WTC11 (cell line): Measurements from ENCODE around the gene PSMB10. TPM values are rescaled to one million over a fixed set of nuclear protein-coding genes. Genes with fewer than 3 reads are reported as not detected.

Experiments
- FOXK1 ChIP-seq: sonication (generic); formaldehyde crosslinking; IDR thresholded peaks from 2 replicates; pipeline ENCODE4 v1.8.0; 2022; ENCODE audit warnings: mild to moderate bottlenecking, moderate library complexity, missing genetic modification reagents
- NFE2L1 ChIP-seq: sonication (generic); formaldehyde crosslinking; IDR thresholded peaks from 2 replicates; pipeline ENCODE4 v1.8.1; 2023; ENCODE audit warnings: missing genetic modification reagents
- PRRX2 ChIP-seq: fragments of 250-450 bp; sonication (Bioruptor Pico); IDR thresholded peaks from 2 replicates; pipeline ENCODE4 v1.8.0; 2021; ENCODE audit warnings: mild to moderate bottlenecking
- RORB ChIP-seq: fragments of 250-450 bp; sonication (Bioruptor Pico); IDR thresholded peaks from 2 replicates; pipeline ENCODE4 v1.9.0; 2021; ENCODE audit warnings: mild to moderate bottlenecking
- TEAD1 ChIP-seq: sonication (generic); formaldehyde crosslinking; IDR thresholded peaks from 2 replicates; pipeline ENCODE4 v1.8.0; 2022; ENCODE audit warnings: mild to moderate bottlenecking, missing genetic modification reagents
- TEAD4 ChIP-seq: sonication (generic); formaldehyde crosslinking; IDR thresholded peaks from 2 replicates; pipeline ENCODE4 v1.8.0; 2022; ENCODE audit warnings: mild to moderate bottlenecking, missing genetic modification reagents
- TP53 ChIP-seq: sonication (generic); formaldehyde crosslinking; IDR thresholded peaks from 2 replicates; pipeline ENCODE4 v1.8.1; 2023; ENCODE audit warnings: mild to moderate bottlenecking, missing genetic modification reagents
- ZBTB21 ChIP-seq: sonication (generic); formaldehyde crosslinking; IDR thresholded peaks from 2 replicates; pipeline ENCODE4 v1.8.1; 2023; ENCODE audit warnings: mild to moderate bottlenecking, missing genetic modification reagents, borderline replicate concordance
- ZNF219 ChIP-seq: sonication (generic); formaldehyde crosslinking; IDR thresholded peaks from 2 replicates; pipeline ENCODE4 v1.8.0; 2023; ENCODE audit warnings: missing genetic modification reagents, mild to moderate bottlenecking, borderline replicate concordance
- ZNF423 ChIP-seq: fragments of 250-450 bp; sonication (Bioruptor Pico); IDR thresholded peaks from 2 replicates; pipeline ENCODE4 v2.1.2; 2022; ENCODE audit warnings: mild to moderate bottlenecking, moderate library complexity
- total RNA-seq: library from RNA; stranded (reverse); gene quantifications from 3 replicates; pipeline ENCODE4 v1.2.3, GENCODE V29; 2021
- TF ChIP-seq, protein P1 (sequence below): sonication (generic); formaldehyde crosslinking; IDR thresholded peaks from 2 replicates; pipeline ENCODE4 v1.8.1; 2023; ENCODE audit warnings: mild to moderate bottlenecking, missing genetic modification reagents
- TF ChIP-seq, protein P2 (sequence below): sonication (generic); formaldehyde crosslinking; IDR thresholded peaks from 2 replicates; pipeline ENCODE4 v1.8.1; 2022; ENCODE audit warnings: missing genetic modification reagents, borderline replicate concordance
- TF ChIP-seq, protein P3 (sequence below): sonication (generic); formaldehyde crosslinking; IDR thresholded peaks from 2 replicates; pipeline ENCODE4 v1.8.0; 2022; ENCODE audit warnings: mild to moderate bottlenecking, missing genetic modification reagents
- TF ChIP-seq, protein P4 (sequence below): sonication (generic); formaldehyde crosslinking; IDR thresholded peaks from 2 replicates; pipeline ENCODE4 v1.8.1; 2023; ENCODE audit warnings: mild to moderate bottlenecking, missing genetic modification reagents, moderate library complexity
- TF ChIP-seq, protein P5 (sequence below): sonication (generic); formaldehyde crosslinking; IDR thresholded peaks from 2 replicates; pipeline ENCODE4 v1.8.1; 2023; ENCODE audit warnings: mild to moderate bottlenecking, missing genetic modification reagents, borderline replicate concordance
- TF ChIP-seq, protein P6 (sequence below): fragments of 250-450 bp; sonication (Bioruptor Pico); conservative IDR thresholded peaks from 2 replicates; pipeline ENCODE4 v1.9.0; 2021; ENCODE audit warnings: mild to moderate bottlenecking
- TF ChIP-seq, protein P7 (sequence below): fragments of 250-450 bp; sonication (Bioruptor Pico); IDR thresholded peaks from 2 replicates; pipeline ENCODE4 v1.9.0; 2021; ENCODE audit warnings: mild to moderate bottlenecking
- TF ChIP-seq, protein P8 (sequence below): sonication (generic); formaldehyde crosslinking; IDR thresholded peaks from 2 replicates; pipeline ENCODE4 v1.8.0; 2023; ENCODE audit warnings: missing genetic modification reagents
- TF ChIP-seq, protein P9 (sequence below): sonication (generic); formaldehyde crosslinking; IDR thresholded peaks from 2 replicates; pipeline ENCODE4 v1.8.1; 2022; ENCODE audit warnings: low read depth, mild to moderate bottlenecking, moderate library complexity, missing genetic modification reagents, borderline replicate concordance
- TF ChIP-seq, protein P10 (sequence below): sonication (generic); formaldehyde crosslinking; IDR thresholded peaks from 2 replicates; pipeline ENCODE4 v1.8.1; 2022; ENCODE audit warnings: low read depth, missing genetic modification reagents, borderline replicate concordance

PSMB10 gene
- total RNA-seq, 1 experiment from 2014 or later = 40.9 TPM

DNA sequence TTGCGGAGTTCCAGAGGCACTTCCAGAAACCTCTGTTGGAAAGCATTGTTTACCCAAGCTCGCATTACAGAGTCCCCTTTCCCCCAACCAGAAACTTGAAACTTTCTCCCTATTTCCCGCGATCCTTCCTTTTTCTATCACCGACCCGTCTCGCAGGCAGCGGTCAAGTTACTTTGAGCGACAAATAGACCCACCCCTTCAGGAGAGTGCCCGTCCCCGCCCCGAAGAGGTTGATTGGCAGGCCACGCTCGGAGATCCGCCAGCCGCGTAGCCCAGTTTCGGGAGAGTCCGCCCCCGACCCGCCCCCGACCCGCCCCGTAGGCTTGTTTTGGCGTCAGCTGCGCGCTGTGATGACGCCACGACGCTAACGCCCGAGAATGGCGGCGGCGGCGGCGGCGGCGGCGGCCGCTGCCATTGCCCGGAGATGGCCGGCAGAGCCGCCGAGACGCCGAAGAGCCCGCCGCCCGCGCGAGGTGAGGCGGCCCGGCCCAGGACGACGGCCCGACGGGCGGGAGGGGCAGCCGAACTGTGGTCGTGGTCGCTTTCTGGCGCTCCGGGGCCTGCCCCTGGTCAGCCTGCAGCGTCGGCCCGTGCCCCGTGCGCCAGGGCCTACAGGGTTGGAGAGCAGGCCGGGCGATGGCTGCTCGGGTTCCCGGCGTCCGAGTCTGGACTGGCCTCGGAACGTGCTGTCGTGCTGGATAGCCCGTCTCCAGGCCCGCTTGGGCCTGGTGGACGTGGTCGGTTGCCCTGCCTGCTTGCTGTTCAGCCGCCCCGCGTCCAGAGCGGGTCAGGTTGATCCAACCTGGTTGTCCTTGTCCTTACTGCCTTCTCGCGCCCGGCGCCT is 43.5 kb downstream of the PSMB10 start, which contains the start of gene PSKH1 (continued):
- TF ChIP-seq, protein P1, sequence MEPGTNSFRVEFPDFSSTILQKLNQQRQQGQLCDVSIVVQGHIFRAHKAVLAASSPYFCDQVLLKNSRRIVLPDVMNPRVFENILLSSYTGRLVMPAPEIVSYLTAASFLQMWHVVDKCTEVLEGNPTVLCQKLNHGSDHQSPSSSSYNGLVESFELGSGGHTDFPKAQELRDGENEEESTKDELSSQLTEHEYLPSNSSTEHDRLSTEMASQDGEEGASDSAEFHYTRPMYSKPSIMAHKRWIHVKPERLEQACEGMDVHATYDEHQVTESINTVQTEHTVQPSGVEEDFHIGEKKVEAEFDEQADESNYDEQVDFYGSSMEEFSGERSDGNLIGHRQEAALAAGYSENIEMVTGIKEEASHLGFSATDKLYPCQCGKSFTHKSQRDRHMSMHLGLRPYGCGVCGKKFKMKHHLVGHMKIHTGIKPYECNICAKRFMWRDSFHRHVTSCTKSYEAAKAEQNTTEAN = no peak
- TF ChIP-seq, protein P2, sequence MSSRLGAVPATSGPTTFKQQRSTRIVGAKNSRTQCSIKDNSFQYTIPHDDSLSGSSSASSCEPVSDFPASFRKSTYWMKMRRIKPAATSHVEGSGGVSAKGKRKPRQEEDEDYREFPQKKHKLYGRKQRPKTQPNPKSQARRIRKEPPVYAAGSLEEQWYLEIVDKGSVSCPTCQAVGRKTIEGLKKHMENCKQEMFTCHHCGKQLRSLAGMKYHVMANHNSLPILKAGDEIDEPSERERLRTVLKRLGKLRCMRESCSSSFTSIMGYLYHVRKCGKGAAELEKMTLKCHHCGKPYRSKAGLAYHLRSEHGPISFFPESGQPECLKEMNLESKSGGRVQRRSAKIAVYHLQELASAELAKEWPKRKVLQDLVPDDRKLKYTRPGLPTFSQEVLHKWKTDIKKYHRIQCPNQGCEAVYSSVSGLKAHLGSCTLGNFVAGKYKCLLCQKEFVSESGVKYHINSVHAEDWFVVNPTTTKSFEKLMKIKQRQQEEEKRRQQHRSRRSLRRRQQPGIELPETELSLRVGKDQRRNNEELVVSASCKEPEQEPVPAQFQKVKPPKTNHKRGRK (CRISPR knock-in tag) = no peak
- no peak for TF ChIP-seq TP53 (CRISPR knock-in tag)
- TF ChIP-seq ZBTB21 (CRISPR knock-in tag) = no peak
- peak; percentile 51 for TF ChIP-seq FOXK1 (CRISPR knock-in tag)
- TF ChIP-seq, protein P3, sequence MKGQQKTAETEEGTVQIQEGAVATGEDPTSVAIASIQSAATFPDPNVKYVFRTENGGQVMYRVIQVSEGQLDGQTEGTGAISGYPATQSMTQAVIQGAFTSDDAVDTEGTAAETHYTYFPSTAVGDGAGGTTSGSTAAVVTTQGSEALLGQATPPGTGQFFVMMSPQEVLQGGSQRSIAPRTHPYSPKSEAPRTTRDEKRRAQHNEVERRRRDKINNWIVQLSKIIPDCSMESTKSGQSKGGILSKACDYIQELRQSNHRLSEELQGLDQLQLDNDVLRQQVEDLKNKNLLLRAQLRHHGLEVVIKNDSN (CRISPR knock-in tag) = no peak
- TF ChIP-seq, protein P4, sequence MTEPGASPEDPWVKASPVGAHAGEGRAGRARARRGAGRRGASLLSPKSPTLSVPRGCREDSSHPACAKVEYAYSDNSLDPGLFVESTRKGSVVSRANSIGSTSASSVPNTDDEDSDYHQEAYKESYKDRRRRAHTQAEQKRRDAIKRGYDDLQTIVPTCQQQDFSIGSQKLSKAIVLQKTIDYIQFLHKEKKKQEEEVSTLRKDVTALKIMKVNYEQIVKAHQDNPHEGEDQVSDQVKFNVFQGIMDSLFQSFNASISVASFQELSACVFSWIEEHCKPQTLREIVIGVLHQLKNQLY (CRISPR knock-in tag) = 0 out of 2 replicates have a peak, but pooled peaks have one; percentile 58
- TF ChIP-seq, protein P5, sequence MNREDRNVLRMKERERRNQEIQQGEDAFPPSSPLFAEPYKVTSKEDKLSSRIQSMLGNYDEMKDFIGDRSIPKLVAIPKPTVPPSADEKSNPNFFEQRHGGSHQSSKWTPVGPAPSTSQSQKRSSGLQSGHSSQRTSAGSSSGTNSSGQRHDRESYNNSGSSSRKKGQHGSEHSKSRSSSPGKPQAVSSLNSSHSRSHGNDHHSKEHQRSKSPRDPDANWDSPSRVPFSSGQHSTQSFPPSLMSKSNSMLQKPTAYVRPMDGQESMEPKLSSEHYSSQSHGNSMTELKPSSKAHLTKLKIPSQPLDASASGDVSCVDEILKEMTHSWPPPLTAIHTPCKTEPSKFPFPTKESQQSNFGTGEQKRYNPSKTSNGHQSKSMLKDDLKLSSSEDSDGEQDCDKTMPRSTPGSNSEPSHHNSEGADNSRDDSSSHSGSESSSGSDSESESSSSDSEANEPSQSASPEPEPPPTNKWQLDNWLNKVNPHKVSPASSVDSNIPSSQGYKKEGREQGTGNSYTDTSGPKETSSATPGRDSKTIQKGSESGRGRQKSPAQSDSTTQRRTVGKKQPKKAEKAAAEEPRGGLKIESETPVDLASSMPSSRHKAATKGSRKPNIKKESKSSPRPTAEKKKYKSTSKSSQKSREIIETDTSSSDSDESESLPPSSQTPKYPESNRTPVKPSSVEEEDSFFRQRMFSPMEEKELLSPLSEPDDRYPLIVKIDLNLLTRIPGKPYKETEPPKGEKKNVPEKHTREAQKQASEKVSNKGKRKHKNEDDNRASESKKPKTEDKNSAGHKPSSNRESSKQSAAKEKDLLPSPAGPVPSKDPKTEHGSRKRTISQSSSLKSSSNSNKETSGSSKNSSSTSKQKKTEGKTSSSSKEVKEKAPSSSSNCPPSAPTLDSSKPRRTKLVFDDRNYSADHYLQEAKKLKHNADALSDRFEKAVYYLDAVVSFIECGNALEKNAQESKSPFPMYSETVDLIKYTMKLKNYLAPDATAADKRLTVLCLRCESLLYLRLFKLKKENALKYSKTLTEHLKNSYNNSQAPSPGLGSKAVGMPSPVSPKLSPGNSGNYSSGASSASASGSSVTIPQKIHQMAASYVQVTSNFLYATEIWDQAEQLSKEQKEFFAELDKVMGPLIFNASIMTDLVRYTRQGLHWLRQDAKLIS (CRISPR knock-in tag) = no peak
- TF ChIP-seq RORB (CRISPR knock-in tag) = no peak
- no peak for TF ChIP-seq ZNF423
- TF ChIP-seq, protein P6, sequence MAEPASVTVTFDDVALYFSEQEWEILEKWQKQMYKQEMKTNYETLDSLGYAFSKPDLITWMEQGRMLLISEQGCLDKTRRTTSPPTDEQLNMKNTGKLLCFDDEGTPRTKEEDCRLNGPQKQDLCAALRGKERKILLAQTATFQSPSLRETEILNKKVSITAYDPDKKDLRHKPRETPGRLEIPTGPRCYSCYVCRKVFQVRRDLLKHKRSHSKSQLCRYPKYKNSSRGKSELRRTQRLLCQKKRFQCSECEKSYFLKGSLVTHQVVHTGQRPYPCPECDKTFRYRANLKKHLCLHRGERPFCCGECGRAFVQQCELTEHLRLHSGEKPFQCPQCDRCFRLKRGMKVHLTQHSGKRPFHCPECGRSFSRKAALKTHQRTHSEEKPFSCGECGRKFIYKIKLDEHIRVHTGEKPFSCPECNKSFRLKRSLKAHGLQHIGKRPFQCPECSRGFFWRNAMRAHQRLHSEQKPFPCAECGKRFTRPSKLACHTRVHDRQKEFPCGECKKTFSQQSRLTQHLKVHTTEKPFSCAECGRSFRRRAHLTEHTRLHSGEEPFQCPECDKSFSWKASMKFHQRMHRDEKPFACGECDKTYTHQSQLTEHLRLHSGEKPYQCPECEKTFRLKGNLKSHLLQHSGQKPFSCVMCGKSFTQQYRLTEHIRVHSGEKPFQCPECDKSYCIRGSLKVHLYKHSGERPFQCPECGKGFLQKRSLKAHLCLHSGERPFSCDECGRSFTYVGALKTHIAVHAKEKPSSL (CRISPR knock-in tag) = no peak
- TF ChIP-seq TEAD4 (CRISPR knock-in tag) = no peak
- TF ChIP-seq TEAD1 = 0 out of 2 replicates have a peak, but pooled peaks have one; percentile 18
- TF ChIP-seq, protein P7, sequence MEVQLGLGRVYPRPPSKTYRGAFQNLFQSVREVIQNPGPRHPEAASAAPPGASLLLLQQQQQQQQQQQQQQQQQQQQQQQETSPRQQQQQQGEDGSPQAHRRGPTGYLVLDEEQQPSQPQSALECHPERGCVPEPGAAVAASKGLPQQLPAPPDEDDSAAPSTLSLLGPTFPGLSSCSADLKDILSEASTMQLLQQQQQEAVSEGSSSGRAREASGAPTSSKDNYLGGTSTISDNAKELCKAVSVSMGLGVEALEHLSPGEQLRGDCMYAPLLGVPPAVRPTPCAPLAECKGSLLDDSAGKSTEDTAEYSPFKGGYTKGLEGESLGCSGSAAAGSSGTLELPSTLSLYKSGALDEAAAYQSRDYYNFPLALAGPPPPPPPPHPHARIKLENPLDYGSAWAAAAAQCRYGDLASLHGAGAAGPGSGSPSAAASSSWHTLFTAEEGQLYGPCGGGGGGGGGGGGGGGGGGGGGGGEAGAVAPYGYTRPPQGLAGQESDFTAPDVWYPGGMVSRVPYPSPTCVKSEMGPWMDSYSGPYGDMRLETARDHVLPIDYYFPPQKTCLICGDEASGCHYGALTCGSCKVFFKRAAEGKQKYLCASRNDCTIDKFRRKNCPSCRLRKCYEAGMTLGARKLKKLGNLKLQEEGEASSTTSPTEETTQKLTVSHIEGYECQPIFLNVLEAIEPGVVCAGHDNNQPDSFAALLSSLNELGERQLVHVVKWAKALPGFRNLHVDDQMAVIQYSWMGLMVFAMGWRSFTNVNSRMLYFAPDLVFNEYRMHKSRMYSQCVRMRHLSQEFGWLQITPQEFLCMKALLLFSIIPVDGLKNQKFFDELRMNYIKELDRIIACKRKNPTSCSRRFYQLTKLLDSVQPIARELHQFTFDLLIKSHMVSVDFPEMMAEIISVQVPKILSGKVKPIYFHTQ = no peak
- TF ChIP-seq NFE2L1 = no peak
- TF ChIP-seq, protein P8, sequence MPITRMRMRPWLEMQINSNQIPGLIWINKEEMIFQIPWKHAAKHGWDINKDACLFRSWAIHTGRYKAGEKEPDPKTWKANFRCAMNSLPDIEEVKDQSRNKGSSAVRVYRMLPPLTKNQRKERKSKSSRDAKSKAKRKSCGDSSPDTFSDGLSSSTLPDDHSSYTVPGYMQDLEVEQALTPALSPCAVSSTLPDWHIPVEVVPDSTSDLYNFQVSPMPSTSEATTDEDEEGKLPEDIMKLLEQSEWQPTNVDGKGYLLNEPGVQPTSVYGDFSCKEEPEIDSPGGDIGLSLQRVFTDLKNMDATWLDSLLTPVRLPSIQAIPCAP (CRISPR knock-in tag) = no peak
- no peak for TF ChIP-seq PRRX2 (CRISPR knock-in tag)
- TF ChIP-seq, protein P9, sequence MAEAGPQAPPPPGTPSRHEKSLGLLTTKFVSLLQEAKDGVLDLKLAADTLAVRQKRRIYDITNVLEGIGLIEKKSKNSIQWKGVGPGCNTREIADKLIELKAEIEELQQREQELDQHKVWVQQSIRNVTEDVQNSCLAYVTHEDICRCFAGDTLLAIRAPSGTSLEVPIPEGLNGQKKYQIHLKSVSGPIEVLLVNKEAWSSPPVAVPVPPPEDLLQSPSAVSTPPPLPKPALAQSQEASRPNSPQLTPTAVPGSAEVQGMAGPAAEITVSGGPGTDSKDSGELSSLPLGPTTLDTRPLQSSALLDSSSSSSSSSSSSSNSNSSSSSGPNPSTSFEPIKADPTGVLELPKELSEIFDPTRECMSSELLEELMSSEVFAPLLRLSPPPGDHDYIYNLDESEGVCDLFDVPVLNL (CRISPR knock-in tag) = no peak
- TF ChIP-seq ZNF219 (CRISPR knock-in tag) = no peak
- TF ChIP-seq, protein P10, sequence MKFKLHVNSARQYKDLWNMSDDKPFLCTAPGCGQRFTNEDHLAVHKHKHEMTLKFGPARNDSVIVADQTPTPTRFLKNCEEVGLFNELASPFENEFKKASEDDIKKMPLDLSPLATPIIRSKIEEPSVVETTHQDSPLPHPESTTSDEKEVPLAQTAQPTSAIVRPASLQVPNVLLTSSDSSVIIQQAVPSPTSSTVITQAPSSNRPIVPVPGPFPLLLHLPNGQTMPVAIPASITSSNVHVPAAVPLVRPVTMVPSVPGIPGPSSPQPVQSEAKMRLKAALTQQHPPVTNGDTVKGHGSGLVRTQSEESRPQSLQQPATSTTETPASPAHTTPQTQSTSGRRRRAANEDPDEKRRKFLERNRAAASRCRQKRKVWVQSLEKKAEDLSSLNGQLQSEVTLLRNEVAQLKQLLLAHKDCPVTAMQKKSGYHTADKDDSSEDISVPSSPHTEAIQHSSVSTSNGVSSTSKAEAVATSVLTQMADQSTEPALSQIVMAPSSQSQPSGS (CRISPR knock-in tag) = no peak
